ENCODE data around the gene DDX24.

DDX24 gene

DNA sequence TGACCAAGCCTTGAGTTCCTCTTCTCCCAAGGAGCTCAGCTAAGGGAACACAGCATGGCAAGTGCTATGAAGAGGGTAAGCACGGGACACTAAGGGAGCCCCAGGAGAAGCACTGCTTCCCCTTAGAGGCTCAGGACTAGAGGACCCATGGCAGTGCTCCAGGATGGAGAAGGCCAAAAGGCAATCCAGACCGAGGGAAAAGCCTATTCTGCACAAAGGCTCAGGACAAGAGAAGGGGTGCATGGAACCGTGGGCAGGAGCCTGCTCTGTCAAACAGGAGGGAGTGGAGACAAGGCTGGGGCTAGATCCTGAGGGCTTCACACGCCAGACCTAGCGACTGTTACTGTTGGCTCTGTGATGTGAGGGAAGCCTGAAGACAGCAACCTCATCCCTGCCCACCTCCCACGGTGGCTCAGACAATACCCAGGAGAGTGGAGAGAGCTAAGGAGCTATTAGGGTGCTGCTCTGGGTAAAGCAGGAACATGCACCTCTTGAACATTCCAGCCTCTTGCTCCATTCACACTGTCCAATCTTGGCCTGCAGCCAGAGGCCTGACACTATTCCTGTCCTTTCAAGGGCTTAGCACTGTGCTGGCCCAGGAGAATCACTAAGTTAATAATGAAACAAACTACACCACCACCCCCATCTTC is 30.6 kb downstream of the DDX24 start:
- TF ChIP-seq CTCF (IDR thresholded peaks at IDR 0.05; ENCODE audit: low read depth, low read length): no peak
- DNase-seq (ENCODE audit: low read depth): no peak
- H3K4me3 ChIP-seq (ENCODE audit: low read depth, low read length): no peak overlapping the region

- TF ChIP-seq POLR2A (IDR thresholded peaks at IDR 0.05; ENCODE audit: extremely low read depth, insufficient read length) (no peak), CTCF (IDR thresholded peaks at IDR 0.05; ENCODE audit: low read depth, low read length) (no peak), MYC (IDR thresholded peaks at IDR 0.05; ENCODE audit: low read depth, low read length) (no peak)
- TF ChIP-seq, protein P1, sequence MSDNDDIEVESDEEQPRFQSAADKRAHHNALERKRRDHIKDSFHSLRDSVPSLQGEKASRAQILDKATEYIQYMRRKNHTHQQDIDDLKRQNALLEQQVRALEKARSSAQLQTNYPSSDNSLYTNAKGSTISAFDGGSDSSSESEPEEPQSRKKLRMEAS (IDR thresholded peaks at IDR 0.05; ENCODE audit: low read depth, low read length): no peak
- H3K4me3 ChIP-seq (ENCODE audit: low read depth, low read length): no peak overlapping the region
- DNase-seq (ENCODE audit: low read depth): no peak
Measured at GRCh38 chr14:94049625-94050023, 31.4 kb downstream of the DDX24 start.

GRCh38 chr14:94048691-94049624 is 32.0 kb downstream of the DDX24 start:
- no peak for DNase-seq (ENCODE audit: low read depth)
- no peak for TF ChIP-seq MYC (IDR thresholded peaks at IDR 0.05; ENCODE audit: low read depth, low read length)
- H3K4me3 ChIP-seq (ENCODE audit: low read depth, low read length): no peak overlapping the region

DNA sequence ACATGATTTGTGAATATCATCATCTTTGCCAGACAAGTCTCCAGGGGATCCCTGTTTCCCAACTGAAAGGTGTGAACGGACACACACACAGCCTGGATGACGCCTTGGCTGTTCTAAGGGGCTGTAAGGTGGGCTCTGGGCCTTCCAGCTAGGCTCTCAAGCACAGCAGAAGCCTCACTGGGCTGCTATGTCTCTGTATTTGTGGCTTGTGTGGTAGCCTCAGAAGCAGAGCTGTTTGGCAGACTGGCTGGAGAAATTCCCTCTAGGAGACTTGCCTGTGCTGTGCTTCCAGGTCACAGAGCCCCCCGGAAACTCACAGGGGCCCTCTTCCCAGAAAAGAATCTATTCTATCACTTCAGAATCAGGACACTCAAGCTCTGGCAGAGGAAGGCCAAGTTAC is 33.4 kb downstream of the DDX24 start:
- TF ChIP-seq, protein P1 (IDR thresholded peaks at IDR 0.05; ENCODE audit: low read depth, low read length): no peak
- TF ChIP-seq MYC (IDR thresholded peaks at IDR 0.05; ENCODE audit: low read depth, low read length) (no peak), CTCF (IDR thresholded peaks at IDR 0.05; ENCODE audit: low read depth, low read length) (no peak), POLR2A (IDR thresholded peaks at IDR 0.05; ENCODE audit: extremely low read depth, insufficient read length) (no peak)
- DNase-seq (ENCODE audit: low read depth): no peak
- no peak overlapping the region for H3K4me3 ChIP-seq (ENCODE audit: low read depth, low read length)

- no peak for DNase-seq (ENCODE audit: low read depth)
- no peak for TF ChIP-seq CTCF (IDR thresholded peaks at IDR 0.05; ENCODE audit: low read depth, low read length)
- TF ChIP-seq, protein P1 (IDR thresholded peaks at IDR 0.05; ENCODE audit: low read depth, low read length): no peak
- TF ChIP-seq POLR2A (IDR thresholded peaks at IDR 0.05; ENCODE audit: extremely low read depth, insufficient read length): no peak
- no peak for TF ChIP-seq MYC (IDR thresholded peaks at IDR 0.05; ENCODE audit: low read depth, low read length)
- H3K4me3 ChIP-seq (ENCODE audit: low read depth, low read length): no peak overlapping the region
Measured at GRCh38 chr14:94046696-94047250, 34.2 kb downstream of the DDX24 start.

DNA sequence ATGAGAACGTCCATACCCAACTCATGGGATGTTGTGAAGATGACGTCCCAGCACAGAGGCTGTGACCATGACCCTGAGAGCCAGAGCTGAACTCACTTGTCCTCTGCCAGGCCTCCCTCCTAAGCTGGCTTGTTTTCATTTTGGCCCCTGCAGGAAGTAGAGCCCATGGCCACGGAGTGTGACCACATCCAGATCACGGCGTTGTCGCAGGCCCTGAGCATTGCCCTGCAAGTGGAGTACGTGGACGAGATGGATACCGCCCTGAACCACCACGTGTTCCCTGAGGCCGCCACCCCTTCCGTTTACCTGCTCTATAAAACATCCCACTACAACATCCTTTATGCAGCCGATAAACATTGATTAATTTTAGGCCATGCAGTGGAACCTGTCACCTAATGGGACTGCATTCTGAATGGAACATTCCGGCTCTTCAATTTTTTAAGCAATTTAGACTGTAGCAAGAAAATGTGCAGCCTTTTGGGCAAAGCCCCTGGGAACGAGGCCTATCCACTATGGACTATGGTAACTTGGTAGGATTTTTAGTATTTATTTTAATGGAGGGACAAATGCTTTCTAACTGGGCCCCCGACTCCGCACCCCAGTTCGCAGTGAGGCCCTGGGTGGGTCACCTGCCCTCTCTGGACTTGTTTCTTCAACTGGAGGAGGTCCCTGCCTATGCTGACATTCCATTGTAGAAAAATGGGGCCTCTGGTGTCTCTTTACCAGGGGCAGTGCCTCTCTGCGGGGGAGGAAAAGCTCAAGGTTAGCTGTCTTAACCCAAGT is 35.2 kb downstream of the DDX24 start:
- DNase-seq (ENCODE audit: low read depth): no peak
- no peak overlapping the region for H3K4me3 ChIP-seq (ENCODE audit: low read depth, low read length)
- TF ChIP-seq POLR2A (IDR thresholded peaks at IDR 0.05; ENCODE audit: extremely low read depth, insufficient read length) (no peak), MYC (IDR thresholded peaks at IDR 0.05; ENCODE audit: low read depth, low read length) (no peak), CTCF (IDR thresholded peaks at IDR 0.05; ENCODE audit: low read depth, low read length) (no peak)
- TF ChIP-seq, protein P1 (IDR thresholded peaks at IDR 0.05; ENCODE audit: low read depth, low read length): no peak
